Measurements from ENCODE around the gene HMHB1.
"Not testable (repeated sequence)": the region's sequence is repeated elsewhere in the genome, so short reads cannot be mapped to it uniquely, and the experiment has no call there.

HMHB1 gene

DNA sequence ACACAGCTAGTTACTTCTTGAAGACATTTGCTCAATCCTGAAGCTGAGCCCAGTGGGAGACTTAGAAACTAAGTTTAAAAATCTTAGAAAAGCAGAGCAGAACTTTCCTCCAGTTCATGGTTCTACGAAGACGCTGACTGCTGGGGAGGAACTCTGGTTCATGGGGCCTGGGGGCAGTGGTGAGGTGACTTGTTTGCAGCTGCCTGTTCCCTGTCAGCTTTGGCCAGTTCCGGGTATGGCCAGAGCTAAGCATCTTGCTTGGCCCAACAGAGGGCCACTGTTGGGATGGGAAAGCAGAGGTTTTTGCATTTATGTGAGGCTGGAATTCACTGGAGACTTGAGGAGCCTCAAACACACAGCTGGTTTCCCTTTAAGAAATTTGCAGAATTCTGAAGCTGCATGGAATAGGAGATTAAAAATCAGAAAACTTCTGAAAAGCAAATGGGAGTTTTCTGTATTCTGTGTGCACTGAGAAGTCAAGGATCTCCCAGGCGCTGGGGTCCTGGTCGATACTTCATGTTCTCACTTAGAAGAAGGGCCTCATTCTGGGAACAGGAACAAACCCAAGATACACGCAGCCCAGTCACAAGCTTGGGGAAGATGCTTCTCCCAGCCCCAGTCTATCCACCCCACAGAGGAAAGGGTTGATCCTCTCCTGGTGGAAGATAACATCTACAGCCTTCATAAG is 10.6 kb upstream of the HMHB1 start:
- TF ChIP-seq, protein P1, sequence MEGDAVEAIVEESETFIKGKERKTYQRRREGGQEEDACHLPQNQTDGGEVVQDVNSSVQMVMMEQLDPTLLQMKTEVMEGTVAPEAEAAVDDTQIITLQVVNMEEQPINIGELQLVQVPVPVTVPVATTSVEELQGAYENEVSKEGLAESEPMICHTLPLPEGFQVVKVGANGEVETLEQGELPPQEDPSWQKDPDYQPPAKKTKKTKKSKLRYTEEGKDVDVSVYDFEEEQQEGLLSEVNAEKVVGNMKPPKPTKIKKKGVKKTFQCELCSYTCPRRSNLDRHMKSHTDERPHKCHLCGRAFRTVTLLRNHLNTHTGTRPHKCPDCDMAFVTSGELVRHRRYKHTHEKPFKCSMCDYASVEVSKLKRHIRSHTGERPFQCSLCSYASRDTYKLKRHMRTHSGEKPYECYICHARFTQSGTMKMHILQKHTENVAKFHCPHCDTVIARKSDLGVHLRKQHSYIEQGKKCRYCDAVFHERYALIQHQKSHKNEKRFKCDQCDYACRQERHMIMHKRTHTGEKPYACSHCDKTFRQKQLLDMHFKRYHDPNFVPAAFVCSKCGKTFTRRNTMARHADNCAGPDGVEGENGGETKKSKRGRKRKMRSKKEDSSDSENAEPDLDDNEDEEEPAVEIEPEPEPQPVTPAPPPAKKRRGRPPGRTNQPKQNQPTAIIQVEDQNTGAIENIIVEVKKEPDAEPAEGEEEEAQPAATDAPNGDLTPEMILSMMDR (IDR thresholded peaks at IDR 0.05; ENCODE audit: low read depth, low read length): no peak
- DNase-seq (ENCODE audit: extremely low read depth, low read depth): no peak

DNA sequence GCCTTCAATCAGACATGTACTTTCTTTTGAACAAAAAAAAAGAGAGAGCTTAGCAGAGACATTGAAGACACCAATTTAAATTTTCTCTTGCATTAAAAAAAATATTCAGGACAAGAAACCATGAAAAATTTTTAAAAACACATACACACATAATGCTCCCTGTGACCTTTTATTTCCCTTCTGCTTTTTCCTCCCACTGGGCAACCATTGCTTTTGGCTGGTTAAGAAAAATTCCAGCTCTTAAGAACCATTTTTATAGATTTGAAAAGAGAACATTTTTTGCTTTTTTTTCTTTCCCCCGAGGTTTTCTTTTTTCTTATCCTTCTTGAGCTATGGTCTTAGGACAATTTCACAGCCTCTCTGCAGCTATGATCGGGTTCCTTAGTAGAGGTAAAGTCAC is 6.1 kb upstream of the HMHB1 start:
- no peak for DNase-seq (ENCODE audit: extremely low read depth, low read depth)
- TF ChIP-seq, protein P1 (IDR thresholded peaks at IDR 0.05; ENCODE audit: low read depth, low read length): no peak

- no peak for DNase-seq (ENCODE audit: extremely low read depth, low read depth)
- TF ChIP-seq, protein P1 (IDR thresholded peaks at IDR 0.05; ENCODE audit: low read depth, low read length): no peak
Observed at GRCh38 chr5:143806579-143806978, 5.4 kb upstream of the HMHB1 start.

GRCh38 chr5:143807401-143807800 is 4.6 kb upstream of the HMHB1 start:
- TF ChIP-seq, protein P1 (IDR thresholded peaks at IDR 0.05; ENCODE audit: low read depth, low read length): no peak
- no peak for DNase-seq (ENCODE audit: extremely low read depth, low read depth)

DNA sequence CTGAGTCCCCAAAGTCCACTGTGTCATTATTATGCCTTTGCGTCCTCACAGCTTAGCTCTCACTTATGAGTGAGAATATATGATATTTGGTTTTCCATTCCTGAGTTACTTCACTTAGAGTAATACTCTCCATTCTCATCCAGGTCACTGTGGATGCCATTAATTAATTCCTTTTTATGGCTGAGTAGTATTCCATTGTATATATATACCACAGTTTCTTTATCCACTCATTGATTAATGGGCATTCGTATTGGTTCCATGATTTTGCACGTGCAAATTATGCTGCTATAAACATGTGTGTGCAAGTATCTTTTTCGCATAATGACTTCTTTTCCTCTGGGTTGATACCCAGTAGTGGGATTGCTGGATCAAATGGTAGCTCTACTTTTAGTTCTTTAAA is 4.4 kb downstream of the HMHB1 start:
- not testable (repeated sequence) for DNase-seq (ENCODE audit: extremely low read depth, low read depth)

GRCh38 chr5:143819716-143820115 is 7.8 kb downstream of the HMHB1 start:
- TF ChIP-seq, protein P1 (IDR thresholded peaks at IDR 0.05; ENCODE audit: low read depth, low read length): no peak
- DNase-seq (ENCODE audit: extremely low read depth, low read depth): no peak

DNA sequence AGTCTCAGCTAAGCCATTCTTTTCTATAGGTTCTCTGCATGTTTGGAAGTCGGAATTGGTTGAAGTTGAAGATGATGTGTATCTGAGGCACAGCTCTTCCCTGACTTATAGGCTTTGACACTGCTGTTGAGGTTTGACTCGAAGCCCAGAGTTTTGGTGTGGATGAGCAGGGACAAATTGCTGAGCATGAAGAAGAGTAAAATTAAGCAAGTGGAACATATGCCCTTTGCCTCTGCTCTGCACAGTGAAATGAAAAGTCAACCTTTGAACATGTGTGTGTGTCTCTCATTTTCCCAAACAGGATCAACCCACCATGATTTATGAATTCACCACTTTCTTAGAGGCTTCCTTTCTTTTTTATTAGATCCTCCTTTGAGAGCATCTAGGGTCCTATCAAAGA is 8.5 kb downstream of the HMHB1 start:
- DNase-seq (ENCODE audit: extremely low read depth, low read depth): no peak
- TF ChIP-seq, protein P1 (IDR thresholded peaks at IDR 0.05; ENCODE audit: low read depth, low read length): no peak
